HG03520 (cell line): Measurements from ENCODE around the gene FRMD8.
A peak's percentile ranks its signal among the peaks of the same experiment; 100 is the strongest.
"Not testable (repeated sequence)": the region's sequence is repeated elsewhere in the genome, so short reads cannot be mapped to it uniquely, and the experiment has no call there.

Experiments
- ATAC-seq: cut with Tn5 transposase; IDR thresholded peaks from one replicate; pipeline ENCODE4 v1.9.1; 2021; ENCODE audit warnings: mild to moderate bottlenecking, moderate library complexity; ENCODE audit not compliant: unreplicated experiment

Gene FRMD8

DNA sequence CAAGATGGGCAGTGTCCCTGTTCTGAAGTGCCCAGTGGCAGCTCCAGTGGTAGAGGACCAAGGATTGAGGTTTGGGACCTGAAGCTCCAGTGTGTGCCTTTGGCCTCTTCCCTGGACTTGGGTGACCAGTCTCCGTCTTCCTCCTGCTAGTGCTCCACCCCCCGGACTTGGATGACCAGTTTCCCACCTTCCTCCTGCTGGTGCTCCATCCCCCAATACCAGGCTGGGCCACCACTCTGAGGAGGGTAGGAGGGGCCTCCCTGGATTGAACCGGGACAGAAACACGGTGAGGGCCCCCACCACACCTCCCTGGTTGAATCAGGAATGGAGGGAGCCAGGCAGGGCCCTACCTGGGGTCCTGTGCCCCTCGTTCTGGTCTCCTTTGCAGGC is 25.2 kb downstream of the FRMD8 start:
- ATAC-seq = no peak

DNA sequence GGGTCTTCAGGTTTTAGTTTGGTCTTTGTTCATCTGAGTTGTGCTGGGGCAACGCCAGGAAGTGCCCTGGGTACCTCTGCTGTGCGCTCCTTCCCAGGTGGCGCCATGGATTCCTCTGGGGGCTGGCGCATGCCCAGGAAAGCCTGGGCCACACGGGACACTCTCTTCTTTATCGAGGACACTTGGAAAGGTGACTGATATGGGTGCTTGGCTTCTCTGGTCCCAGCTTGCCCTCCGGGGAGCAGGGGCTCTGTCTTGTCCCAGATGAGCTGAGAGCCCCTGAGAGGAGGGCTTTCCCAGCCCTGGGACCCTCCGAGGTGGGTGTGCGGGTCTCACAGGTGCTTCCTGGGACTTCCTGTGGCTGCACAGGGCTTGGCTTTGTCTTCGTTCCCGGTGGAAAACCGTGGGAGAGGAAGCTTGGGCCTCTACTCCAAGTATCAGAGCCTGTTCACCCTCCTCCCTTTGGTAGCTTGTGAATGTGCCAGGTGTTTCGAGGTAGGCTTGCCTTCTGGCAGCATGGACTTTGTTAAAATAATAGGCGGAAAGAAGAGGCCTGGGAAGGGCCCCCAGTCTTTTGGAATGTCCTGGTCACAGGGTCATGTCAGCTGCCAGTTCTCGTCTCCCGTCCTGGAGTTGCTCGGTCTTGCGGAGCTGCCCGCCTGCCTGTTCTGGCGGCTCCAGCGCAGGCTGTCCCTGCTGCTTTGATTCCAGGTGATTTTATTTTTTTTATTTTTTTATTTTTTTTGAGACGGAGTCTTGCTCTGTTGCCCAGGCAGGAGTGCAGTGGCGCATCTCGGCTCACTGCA is 26.0 kb downstream of the FRMD8 start:
- no peak for ATAC-seq

DNA sequence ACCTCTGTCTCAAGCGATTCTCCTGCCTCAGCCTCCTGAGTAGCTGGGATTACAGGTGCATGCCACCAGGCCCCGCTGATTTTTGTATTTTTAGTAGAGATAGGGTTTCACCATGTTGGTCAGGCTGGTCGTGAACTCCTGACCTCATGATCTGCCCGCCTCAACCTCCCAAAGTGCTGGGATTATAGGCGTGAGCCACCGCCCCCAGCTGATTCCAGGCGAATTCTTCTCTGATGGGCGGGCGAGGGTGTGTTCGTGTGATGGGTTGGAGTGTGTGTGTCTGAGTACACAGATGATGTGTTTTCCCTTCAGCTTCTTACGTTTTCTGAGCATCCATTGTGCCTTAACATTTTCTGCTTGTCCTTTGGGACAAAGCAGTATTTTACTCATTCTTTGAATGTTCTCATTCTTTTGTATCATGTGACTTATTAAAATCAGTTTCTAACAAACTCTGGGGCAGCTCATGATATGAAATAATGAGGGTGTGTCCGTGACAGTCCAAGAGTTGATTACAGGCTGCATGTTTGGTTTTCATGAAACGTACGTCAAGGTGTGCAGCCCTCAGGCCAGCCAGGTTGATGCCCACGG is 26.7 kb downstream of the FRMD8 start:
- not testable (repeated sequence) for ATAC-seq

DNA sequence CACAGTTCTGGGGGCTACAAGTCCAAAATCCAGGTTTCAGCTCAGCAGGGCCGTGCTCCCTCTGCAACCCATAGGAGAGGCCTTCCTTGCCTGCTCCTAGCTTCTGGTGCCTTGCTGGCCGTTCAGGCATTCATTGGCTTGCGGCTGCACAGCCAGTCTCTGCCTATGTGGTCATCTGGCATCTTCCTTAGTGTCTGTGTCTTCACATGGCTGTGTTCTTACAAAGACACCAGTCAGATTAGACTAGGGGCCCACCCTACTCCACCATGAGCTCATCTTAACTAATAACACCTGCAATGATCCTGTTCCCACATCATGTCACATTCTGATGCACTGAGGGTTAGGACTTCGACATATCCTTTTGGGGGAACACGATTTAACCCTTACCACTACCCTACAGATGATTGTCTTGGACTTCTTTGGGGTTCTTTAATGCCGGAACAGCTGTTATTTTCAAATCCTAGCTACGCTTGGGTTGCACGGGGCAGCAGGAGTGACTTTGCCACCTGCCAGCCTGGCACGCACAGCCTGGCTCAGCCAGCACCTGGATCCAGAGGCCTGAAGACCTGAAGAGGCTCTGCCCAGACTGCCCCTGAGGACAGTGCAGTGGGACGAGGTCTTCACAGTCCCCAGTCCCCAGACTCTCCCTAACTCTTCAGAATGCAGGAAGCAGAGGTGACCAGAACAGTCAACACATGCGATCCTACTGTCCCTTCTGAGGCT is 28.5 kb downstream of the FRMD8 start:
- ATAC-seq = no peak

DNA sequence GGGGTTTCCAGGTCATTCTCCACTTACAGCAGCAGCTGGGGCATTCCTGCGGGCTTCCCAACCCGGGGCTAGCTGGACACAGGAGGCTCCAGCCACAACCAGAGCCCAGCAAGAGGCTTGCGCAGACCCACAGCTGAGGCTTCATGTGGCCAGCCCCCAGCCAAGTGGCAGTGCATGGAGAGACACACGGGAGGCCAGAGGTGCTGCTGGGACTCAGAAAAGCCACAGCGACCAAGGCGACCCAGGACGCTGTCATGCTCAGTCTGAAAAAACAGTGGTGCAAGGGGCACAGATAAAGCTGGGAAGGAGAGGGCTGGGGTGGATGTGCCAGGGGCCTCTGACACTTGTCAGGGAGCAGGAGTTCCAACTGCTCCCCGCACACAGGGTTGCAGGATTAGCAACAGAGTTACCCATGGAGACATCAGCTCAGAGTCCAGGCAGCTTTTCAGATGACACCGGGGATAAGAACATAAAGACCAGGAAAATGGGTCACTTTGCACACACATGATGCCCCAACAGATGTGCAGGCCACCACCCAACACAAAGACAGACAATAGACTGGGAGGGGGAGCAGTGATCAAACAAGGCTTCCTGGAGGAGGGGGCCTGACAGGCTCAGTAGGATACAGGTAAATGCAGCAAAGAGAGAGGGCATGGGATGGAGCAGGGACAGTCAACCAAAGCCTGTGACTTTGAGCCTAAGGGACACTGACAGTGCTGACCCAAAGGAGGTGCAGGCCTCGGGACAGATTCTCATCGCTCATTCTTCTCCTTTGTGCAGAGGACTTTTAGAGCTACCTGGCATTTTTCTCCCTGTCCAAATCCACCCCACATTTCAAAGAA is 29.3 kb downstream of the FRMD8 start:
- no peak for ATAC-seq

DNA sequence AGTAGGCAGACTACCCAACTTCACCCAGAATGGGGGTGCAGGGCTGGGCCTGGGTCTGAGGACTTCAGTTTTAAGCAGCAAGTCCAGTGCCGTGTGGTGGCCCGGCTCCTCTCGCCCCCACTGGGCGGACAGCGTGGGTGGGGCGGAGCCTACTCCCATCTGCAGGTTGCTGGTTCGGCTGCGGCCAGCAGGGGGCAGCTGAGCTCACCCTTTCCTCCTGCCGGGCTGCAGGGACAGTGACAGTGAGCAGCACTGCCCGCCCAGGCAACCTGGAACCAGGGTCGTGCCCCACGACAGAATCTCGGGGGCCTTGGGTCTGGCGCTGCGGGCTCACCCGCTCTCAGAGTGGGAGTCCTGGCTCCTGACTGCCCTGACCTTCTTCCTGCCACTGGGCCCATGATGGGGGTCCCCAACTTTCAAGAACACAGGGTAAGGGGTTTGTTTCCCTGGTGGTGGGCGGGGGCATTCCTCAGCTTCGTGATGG is 29.9 kb downstream of the FRMD8 start:
- no peak for ATAC-seq

DNA sequence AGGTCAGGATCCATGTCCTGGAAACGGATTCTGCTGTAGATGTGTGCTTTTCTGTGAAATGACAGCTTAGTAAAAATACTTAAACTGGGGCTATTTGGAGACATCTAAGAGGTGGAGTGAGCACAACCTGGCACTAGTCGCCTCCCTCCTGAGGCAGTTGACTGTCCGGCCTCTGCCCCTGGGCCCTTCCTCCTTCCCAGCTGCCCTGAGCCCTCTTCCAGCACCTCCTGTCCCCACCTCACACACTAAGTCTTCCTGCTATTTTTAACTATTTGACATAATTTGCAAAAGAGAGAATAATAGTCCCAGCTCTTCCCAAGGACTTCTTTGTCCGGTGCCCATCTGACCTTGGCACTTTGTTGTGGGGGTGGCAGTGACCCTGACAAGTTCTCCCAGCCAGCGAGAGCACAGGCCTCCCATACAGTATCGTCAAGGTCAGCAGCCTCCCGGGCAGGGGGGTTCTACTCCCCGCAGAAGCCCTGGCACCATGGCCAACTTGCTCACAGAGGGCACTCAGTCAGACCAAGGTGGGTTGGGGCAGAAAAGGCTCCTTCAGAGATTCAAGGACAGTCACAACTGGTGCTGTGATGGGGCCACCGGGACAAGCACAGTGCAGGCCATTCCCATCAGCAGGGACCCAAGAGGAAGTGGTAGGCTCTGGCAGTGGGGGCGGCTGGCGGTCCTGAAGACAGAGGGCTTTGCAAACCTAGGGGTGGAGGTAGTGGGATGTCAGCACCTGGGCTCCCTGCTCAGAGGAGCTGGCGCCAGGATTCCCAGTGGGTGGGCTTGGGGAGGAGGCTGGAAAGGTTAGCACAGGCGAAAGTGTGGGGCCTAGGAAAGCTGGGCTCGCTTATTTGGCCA is 30.6 kb downstream of the FRMD8 start:
- no peak for ATAC-seq

DNA sequence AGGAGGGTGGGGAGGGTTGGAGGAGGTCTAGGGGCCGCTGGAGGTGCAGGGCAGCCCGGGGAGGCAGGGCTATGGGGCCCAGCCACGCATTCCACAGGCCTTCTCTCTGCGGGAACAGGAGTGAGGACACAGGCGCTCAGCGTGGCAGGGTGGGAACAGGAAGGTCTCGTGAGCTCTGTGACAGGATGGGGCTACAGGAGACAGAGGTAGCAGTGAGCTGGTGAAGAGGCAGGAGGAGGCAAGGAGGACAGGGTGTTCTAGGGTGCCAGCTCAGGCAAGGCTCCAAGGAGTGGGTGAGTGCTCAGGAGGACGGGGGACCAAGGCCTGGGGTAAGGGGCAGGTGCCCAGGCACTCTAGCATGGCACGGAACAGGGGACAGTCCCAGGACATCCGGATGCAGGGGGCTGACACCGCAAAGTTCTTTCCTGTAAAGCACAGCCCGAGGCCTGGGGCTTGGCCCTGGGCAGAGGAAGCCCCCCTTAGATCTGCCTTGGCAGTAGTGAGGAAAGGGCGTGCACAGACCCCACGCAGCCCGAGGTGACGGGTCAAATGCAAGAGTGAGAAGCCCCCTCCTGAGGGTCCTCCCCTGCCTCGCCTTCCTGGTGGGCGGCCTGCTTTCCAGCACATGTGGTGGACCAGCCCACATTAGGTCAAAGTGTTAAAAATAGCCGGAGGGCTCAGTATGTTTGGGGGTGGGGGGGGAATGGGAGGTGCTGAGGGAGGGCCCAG is 31.4 kb downstream of the FRMD8 start:
- no peak for ATAC-seq

DNA sequence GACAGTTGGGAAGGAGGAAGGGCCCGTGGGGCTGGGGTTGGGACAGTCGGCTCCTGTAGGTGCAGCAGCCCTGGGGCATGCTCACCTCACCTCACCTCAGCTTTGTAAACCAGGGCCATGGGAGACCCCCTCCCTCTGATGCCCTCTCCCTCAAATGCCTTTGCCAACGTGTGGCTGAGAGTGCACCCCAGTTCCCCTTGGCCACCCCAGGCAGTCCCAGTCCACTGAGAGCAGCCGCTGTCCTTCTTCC is 31.9 kb downstream of the FRMD8 start:
- ATAC-seq = no peak

DNA sequence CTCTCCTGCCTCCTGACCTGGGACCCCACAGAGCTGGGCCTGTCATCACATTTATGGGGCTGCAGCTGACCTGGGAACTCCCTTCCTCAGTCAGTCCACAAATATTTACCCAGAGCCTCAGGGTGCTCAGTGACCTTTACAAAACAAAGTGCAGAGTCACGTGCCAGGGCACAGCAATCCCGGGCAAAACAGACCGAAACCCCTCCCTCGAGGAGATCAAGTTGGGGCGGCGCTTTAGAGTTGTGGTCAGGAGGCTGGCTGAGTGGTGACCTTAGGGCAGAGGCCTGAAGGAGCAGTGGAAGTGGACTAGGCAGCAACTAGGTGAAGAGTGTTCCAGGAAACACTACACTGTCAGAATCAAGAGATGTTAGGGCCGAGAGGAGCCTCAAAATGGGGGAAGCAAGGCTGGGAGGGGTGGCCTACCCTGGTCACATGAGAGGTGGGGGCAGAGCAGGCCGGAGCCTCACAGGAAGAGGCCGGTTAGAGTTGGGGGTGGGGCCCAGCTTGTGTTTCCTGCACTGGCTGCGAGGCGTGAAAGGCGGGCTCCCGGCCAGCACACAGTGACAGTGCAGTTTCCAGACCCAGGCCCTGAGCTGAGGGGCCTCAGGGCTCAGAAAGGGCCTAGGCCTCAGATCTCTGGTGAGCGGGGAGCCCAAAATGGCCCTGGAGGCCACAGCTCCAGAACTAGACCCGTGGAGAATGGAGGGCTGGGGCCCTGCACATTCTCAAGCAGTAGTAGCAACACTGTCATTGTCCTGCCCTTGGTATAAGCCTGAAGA is 32.4 kb downstream of the FRMD8 start:
- peak; percentile 29 for ATAC-seq

DNA sequence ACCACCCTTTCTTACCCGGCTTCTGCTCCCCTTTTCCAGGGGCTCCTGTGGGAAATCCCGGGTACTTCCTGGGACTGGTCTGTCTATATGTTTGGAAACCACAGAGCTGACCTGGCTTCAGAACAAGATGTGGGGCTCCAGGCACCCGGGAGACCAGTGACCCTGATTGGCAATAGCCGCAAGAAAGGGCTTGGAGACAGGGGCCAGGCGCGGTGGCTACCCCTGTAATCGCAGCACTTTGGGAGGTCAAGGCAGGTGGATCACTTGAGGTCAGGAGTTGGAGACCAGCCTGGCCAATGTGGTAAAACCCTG is 33.0 kb downstream of the FRMD8 start:
- no peak for ATAC-seq

DNA sequence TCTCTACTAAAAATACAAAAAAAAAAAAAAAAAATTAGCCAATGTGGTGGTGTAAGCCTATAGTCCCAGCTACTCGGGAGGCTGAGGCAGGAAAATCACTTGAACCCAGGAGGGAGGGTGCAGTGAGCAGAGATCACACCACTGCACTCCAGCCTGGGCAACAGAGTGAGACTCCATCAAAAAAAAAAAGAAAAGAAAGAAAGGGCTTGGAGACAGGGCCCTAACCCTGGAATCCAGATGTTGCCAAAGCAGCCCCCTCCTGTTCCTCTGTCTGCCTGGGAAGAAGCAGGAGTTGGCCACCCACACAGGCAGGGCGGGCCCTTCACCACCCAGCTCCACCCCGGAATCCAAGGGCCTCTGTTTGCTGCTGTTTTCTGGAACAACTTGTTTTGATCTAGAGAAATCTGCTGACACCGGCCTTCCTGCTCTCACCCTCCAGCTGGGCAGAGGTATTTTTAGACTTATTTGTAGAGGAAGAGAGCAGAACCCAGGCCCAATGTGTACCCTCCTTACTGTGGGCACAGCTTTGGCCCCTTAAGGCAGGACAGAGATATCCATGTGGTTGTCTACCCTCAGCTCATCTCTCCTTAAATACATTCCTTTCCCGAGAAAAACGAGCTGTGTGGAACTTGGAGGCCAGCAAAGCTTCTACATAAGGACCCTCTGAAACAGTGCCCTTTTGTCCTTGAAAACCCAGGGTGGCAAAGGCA is 33.5 kb downstream of the FRMD8 start:
- no peak for ATAC-seq

DNA sequence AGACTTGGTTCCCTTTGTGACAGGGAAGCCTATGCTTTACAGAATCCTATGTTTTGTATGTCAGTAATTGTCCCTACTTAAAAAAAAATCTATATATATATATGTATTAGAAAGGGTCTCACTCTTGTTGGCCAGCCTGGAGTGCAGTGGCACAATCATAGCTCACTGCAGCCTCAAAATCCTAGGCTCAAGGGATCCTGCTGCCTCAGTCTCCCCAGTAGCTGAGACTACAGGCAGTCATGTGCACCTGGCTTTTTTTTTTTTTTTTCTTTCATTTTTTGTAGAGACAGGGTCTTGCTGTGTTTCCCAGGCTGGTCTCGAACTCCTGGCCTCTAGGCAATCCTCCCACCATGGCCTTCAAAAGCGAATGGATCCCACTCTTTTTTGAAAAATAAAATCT is 34.1 kb downstream of the FRMD8 start:
- no peak for ATAC-seq

DNA sequence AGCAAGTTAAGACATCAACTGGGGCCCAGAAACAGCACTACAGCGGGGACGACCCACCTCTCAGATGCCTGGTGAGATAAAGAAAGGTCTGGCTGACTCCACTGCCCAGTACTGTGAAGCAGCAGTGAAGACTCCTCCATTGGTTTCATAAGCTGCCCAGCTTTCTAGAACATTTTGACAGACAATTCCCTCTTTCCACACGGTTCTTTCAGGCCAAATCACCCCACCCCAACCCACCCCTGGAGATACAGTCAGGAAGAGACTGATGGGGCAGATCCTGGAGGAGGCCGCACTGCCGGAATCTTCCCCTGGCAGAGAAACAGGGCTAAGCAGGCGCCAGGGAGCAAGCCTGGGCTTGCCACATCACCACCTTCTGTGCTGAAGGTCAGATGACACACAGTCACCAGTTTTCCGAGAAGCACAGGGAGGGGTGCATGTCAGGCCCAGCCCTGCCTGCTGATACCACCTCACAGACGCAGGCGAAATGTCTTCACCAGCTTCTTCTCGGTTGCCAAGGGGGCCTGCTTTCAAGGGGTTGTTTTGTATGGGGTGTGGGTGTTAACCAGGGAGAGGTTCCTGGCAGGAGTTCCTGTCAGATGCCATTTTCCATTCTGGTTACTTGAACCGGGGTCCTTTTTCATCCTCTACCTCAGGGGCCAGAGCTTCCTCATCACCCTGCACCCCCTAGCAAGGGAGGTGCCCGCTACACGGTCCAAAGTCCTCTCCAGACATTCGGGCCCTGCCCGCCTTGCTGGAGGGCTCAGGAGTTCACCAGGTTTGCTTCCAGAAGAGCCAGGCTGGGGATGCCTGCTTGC is 34.7 kb downstream of the FRMD8 start:
- no peak for ATAC-seq

DNA sequence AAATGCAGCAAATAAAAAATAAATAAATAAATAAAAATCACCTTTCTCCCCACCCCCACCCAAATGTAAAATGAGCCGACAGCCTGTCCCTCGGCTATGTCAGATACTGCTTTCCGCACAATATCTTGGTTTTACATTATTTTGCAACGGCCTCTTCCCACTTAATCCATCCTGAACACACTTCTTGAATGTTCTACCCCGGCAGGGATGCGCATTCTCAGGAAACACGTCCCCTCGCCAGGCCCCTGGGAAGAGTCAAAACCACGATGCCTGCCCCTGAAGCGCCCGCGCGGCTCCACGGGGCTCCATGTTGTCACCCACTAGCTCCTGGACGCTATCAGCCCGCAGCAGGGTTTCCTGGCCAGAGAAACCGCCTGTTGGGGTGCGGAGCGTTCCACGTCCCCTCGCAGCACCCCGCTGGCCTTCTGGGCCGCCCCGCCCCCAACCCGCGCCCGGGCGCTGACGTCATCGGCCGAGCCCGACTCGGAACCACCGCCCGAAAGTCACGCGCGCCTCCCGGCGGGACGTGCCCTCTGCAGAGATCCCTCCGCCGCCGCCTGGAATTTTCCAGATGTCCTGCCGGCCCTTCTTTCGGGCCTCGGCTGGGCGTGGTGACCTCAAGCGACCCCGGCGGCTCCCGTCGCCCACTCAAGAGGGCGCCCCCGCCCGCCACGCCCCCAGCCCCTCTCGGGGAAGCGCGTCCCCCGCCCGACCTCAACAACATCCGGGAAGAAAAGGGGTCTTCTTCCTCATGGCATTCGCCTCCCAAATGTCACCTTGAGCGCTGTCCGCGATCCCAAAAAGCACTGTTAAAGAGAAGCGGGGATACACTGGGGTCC is 35.6 kb downstream of the FRMD8 start:
- ATAC-seq = peak; percentile 21

DNA sequence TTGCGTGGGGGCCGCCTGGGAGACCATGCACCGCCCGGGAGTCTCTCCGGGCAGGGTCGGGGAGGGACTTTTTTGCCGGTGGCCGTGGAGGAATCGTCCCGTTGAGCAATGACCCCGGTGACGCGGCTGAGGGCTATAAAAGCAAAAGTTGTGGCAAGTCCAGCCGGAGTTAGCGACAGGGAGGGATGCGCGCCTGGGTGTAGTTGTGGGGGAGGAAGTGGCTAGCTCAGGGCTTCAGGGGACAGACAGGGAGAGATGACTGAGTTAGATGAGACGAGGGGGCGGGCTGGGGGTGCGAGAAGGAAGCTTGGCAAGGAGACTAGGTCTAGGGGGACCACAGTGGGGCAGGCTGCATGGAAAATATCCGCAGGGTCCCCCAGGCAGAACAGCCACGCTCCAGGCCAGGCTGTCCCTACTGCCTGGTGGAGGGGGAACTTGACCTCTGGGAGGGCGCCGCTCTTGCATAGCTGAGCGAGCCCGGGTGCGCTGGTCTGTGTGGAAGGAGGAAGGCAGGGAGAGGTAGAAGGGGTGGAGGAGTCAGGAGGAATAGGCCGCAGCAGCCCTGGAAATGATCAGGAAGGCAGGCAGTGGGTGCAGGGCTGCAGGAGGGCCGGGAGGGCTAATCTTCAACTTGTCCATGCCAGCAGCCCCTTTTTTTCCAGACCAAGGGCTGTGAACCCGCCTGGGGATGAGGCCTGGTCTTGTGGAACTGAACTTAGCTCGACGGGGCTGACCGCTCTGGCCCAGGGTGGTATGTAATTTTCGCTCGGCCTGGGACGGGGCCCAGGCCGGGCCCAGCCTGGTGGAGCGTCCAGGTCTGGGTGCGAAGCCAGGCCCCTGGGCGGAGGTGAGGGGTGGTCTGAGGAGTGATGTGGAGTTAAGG is 36.4 kb downstream of the FRMD8 start, which contains the start of gene NEAT1:
Gene NEAT1 (plus strand): TSS at position 166 of the 883 bp plus-strand sequence.
- no peak for ATAC-seq
